SIG-M5 (cell line): ENCODE data around the gene PARD3.
"Not testable (repeated sequence)": the region's sequence is repeated elsewhere in the genome, so short reads cannot be mapped to it uniquely, and the experiment has no call there.

ENCODE experiments used
- DNase-seq: peaks from one replicate; lab custom pipeline; 2025; lab: John Stamatoyannopoulos, UW

The PARD3 gene

DNA sequence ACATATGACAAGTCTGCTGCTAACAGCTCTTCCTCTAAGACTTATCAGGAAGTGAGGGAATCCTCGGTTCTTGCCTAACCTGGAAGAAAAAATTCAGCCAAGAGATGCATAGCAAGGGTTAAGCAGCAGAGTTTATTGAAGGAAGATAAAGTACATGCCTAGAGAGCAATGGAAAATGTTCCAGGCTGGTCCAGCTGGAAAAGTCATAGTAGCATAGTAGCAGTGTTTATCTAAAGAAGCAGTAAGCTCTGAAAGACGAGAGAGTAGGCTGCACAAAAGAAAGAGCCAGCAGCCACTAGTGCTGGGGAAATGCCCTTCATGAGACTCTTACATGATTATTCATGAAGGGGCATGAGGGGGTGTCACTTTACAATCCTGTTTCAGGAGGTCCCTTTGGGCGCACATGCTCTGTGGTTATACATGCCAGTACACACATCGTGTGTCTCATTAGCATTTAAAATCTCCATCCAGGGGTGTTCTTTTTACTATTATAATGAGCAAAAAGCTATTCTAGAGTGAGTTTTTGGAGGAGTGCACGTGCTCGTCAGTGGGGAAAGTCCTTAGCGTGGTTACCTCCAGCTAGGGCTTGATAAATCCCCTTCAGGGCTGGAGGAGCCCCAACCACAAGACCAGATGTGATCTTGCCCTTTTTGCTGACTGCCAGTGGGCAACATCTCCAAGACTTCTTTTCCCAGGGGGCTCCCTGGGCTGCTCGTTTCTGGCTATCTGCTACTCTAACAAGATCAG lies 716.1 kb downstream of the PARD3 start:
- DNase-seq: no peak

DNA sequence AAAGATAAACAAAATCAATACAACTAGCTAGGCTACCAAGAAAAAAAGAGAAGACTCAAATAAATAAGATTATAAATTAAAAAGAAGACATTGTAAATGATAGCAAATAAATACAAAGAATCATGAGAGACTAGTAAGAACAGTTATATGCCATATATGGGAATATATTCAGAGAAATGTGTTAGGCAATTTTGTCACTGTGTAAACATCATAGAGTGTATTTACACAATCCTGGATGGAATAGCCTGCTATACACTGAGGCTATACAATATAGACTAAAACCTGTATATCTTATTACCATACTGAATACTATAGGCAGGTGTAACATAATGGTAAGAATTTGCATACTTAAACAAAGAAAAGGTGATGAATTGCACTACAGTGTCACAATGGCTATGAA lies 717.4 kb downstream of the PARD3 start:
- no peak for DNase-seq

DNA sequence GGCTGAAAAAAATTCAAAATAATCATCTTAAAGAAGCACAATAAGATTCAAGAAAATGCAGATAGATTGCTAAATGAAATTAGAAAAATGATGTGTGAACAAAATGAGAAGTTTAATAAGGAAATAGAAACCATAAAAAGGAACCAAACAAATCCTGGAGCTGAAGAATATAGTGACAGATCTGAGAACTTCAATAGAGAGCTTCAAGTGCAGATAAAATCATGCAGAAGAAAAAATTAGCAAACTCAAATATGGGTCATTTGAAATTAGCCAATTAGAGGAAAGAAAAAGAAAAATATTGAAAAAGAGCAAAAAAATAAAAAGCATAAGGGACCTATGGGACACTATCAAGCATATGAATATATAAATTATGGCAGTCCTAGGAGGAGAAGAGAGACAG lies 720.1 kb downstream of the PARD3 start:
- no peak for DNase-seq

DNA sequence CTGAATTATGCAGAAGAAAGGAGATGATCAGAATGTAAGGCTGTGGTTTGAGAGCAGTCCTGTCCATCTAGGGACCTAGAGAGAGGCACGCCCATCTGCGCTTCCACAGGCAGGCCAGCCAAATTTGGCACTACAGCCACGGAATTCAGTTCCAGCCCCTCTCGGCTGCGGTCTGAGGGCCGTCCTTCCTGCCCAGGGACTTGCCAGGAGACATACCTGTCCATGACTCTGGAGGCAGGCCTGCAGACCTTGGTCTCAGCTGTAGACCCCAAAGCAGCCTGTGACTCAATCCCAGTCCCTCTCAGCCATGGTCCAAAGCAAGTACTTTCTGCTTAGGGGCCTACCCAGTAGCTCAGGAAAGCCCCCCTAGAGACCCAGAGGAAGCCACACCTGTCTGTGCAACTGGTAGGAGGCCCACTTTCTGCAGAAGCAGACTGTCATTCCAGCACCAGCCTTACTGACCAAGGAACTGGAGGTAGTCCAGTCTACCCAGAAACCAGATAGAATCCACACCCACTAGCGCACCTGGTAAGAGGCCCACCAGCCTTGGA lies 720.9 kb downstream of the PARD3 start:
- DNase-seq: no peak

DNA sequence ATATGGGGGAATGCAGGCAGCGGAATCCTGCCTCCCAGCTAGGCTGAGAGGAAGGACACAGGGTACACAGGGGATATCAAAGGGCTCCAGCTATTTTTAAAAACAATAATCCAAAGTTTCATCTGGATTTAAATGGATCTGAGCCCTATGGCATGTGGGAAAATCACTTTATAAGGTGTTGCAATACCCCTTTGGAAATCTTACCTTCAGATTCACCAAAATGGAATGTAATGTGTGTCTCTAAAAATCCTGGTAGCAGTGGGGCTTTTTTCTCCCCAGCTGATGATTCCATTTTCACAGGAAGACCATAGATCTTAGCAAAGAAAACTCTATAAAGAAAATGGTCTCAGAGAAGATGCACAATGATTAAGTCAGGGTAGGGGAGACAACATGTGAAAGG lies 722.2 kb downstream of the PARD3 start:
- DNase-seq: no peak

DNA sequence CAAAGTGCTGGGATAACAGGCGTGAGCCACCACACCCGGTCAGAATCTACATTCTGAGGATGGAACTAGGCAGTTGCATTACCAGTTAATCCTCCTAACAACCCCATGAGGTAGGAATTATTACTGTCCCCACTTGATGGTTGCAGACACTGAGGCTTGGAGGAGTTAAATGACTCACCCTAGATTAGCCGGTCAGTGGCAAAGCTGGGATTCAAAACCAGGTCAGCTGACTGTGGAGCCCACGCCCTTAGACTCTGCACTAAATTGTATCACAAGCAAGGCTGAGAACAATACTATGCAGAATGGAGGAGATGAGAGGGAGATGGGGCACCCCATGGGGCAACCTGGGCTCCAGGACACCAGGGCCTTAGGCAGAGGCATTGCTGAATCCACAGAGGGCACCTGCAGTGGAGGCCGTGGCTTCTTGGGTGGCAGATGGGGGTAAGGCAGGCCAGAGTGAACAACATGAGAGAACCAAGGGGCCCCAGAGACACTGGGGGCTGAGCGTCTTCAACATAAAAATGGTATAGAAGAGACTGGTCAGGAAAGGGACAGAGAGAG lies 723.4 kb downstream of the PARD3 start:
- no peak for DNase-seq

DNA sequence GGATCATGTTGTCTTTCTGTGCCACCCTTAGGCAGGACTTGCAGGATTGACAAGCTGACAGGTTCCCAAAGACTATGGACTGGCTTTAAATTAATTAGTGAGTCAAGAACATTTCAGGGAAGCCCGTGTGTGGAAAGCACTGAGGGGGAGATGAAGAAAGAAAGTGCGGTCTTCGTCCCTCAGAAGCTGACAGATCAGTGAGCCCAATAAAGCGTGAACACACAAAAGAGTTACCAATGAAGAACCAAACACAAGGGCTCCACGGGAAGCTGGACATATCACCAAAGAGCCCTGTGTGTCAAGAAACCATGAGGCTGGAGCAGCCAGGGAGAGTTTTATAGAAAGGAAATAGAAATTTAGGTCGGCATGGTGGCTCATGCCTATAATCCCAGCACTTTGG lies 725.8 kb downstream of the PARD3 start:
- no peak for DNase-seq

DNA sequence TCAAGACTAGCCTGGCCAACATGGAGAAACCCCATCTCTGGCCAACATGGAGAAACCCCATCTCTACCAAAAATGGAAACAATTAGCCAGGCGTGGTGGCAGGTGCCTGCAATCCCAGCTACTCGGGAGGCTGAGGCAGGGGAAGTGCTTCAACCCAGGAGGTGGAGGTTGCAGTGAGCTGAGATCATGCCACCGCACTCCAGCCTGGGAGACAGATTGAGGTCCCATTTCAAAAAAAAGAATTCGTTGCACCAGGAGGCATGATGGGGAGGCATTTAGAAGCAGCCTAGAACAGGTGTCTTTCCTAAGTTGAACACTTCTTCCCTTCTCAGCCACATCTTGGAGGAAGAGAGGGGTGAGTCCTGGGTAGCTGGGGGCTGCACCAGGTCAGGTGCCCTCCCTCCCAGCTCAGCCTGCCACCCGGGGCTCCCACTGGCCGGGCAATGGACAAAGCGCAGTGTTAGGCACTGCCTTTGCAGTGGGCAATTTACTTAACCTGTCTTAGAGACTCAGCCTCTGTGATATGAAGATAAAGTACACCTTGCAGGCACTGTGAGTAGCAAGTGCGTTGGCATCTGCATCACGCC lies 726.8 kb downstream of the PARD3 start:
- no peak for DNase-seq

DNA sequence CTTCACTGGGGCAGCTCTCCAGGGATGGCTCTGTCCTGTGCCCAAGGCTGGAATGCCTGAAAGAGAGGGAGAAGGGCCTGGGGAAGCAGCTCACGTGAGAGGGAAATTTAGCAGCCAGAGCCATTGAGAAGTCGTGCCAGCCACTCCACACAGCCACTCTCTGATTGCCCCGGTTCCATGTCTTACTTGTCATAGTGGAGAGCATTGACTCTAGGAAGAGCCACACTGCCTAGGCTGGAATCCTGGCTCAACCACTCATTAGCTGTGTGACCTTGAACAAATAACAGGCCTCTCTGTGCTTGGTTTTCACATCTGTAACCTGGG lies 728.0 kb downstream of the PARD3 start:
- no peak for DNase-seq

DNA sequence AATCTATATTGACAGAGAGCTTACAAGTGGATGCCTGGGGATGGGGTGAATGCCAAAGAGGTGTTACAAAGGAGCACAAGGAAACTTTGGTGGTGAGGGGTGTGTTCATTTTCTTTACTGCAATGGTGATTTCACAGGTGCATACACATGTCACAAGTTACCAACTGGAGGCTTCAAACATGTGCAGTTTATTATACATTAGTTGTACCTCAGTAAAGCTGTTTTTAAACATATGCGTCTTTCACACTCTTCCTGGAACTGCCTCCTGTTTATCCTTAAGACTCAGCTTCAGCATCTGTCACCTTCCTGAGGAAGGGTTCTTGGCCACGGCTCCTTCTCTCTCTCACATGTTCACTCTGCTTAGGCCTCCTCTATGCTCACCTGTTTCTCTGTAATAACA lies 731.5 kb downstream of the PARD3 start:
- DNase-seq: no peak

DNA sequence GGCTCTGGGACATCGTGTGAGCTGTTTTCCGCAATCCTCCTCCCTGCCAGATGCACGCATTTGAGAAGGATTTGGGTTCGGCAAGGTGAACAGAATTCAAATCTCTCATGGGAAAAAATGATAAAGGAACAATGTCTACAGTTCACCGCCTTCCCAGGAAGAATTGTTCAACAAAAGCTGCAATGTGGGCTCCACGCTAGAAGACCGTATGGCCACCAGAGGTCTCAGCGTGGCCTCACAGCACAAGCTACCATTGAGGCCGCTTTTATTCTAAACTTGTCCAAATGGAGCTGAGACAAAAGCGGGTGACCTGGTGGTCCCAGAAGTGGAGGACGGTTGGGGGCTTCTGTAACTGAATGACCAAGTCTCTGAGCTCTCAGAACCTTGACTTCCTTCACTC lies 733.1 kb downstream of the PARD3 start:
- DNase-seq: no peak

DNA sequence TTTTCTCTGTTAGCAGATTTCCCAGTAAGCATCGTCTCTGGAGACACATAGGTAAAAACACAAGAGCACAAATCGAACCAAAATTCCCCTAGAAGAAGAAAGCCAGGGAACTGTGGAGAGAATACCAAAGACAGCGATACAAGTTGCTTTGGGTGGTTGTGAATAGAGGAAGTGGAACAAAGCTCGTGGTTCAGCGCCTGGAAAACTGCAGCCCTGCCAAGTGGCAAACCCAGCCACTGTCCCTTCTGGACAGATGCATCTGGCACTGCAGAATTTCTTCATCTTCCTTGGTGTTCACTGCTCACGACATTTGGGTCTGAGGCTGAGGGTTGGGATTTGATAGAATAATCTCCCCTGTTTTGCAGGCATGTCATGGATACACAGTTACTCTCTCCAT lies 733.8 kb downstream of the PARD3 start:
- no peak for DNase-seq

DNA sequence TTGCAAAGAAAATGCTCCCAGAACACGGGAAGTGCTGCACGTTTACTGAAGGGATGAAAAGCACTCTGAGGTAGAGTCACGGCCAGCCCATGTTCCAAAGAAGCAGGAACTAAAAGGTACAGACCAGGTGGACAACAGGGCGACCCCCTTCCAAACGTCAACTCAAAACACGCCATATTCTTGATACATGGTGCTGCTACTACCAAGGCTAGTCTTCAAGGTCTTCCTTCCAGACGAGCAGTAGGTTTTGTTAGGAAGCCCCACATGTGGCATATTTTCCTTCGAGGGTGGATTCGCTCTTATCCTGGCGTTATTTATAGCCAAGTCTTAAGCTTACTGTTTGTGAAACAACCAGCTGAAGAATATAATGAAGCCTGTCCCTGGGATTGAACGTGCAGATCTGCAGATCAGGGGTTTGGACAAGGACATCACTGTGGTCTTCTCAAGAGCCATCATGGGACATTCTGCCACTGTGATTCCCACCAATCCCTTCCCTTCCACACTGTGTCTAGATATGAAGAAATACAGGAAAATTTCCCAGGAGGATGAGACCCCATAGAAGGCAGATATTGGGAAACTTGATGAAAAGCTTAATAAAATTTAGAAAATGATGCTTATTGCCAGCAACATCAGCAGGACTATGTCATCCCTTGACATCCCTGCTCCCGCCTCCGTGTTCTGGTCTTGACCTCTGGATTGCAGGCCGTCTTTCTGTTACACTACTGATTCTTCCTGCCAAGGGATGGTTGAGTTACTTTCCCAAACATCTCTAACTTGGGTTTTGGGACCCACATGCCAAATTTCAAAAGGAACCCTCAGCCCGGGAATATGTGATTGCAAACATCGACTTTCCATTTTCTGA lies 734.4 kb downstream of the PARD3 start:
- no peak for DNase-seq

DNA sequence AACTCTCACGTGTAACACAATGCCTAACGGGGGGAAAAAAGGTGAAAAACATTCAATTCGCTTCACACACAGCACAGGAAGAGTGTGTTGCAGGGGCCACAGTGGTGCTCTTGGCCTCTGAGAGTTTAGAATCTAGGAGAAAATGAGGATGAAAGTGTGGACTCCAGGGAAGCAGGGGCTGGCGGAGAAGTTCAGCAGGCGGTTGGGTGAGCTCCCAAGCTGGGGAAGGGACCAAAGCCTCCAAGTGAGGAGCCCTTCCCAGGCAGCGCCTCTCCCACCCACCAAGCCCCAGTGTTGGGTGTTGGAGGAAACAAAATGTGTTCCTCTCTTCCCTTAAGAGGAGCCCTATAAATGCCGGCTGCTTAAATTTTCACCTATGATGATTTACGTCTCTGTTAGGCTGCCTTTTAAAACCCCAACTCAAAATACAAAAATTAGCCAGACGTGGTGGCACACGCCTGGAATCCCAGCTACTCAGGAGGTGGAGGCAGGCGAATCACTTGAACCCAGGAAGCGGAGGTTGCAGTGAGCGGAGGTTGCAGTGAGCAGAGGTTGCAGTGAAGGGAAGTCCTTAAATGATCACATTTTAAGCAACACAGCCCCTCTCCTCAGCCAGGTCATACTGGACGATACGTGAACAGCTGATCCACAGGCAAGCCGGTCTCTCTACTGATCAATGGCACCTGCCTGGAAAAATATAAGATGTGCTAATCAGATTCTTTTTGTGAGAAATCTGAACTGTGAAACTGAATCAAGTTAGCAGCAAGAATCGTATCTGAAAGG lies 735.2 kb downstream of the PARD3 start:
- DNase-seq: no peak

DNA sequence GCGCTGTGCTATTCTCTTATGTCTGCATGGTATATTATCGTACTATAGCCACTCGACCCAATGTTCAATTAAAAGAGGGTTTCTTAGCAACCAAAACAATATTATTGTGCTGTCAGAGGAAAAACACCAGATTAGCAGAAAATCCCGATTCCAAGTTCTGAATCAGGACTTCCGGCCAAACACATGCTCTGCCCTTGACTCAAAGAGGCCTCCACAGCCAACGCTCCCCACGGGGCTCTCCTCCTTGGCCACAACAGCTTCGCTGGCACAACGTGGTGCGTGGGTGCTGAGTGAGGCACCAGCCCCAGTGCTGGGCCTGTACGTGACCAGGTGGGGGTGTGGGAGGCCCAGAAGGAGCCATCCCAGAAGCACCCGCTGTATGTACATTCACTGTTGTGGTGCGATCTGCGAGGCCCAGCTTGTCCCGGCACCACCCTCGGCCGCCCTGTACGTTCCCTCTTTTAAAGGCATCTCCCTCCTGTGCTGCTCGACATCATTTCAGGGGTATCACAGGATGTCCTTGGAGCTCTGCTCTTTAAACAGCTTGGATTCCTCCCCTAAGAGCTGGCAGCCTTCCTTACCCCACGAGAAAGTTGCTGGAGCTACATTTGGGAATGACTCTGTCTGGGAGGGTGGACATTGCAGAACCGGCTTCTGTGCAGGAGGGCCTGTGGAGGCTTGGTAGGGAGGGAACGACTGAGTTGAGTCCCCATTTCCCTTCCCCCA lies 736.2 kb downstream of the PARD3 start:
- no peak for DNase-seq

DNA sequence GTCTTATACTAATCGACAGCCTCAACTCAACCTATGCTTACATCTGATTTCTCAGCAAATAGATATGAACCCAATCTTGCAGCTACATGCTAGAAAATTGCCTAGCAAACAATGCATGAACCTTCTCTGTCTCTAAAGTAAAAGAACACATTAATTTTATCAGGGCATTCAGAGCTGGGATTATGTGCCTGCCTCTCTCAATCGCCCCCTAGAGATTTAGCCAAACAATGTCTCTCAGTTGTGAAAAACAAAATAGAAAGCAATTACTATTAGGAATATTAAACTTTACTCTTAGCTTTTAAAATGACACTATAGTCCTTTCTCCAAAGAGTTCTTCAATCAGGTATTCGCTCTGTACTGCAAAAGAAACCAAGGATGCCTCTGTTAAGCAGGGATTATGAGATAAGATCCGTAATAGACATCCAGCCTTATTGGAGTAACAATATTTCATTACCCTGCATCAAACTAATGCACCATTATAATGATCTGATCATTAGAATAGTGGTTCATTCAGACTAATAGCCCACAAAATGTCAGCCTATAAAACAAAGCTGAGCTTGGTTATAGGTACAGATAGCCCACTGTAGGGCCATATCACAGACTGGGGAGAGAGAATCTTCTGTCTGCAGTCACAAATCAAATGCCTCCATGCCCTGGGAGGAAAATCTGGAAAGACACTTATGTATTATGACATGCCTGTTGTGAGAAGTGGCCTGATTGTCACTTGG lies 736.9 kb downstream of the PARD3 start:
- DNase-seq: no peak

DNA sequence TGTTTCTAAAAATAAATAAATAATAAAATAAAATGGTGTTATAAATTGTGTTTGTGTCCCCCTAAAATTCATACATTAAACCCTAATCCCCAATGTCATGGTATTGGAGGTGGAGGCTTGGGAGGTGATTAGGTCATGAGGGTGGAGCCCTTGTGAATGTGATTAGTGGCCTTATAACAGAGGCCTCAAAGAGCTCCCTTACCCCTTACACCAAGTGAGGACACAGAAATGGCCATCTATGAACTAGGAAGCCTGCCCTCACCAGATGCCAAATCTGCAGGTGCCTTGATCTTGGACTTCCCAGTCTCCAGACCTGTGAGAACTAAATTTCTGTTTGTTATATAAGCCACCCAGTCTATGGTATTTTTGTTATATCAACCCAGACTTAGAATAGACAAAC lies 738.7 kb downstream of the PARD3 start:
- no peak for DNase-seq

DNA sequence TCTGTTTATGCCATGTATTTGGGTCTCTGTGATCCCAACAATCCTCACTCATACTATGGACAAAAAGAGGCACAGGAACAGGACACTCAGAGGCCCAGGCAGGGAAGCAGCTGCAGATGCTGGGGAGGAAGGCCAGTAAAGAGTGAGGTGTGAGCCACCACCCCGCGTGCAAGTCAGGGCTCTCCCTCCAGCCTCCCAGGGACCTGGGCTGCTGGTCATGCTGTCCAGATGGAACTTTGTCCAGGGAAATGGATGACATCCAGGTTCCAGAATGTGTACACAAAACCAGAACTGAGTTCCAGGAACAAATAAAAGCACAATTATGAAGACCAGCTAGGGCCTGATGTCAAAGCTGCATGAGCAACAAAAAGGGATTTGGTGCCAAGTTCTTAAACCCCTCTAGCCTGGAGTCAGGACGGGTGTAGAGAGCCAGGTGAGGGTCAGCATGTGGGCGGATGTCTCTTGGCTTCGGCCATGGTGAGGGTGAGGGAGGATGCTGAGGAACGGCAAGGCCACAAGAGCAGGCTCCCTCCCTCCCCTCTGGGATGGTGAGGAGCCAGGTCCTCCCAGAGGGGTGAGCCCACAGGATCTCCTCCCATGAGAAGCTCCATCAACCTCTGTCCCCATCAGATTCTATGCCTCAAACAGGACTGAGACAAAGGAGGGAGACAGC lies 739.7 kb downstream of the PARD3 start:
- DNase-seq: no peak

DNA sequence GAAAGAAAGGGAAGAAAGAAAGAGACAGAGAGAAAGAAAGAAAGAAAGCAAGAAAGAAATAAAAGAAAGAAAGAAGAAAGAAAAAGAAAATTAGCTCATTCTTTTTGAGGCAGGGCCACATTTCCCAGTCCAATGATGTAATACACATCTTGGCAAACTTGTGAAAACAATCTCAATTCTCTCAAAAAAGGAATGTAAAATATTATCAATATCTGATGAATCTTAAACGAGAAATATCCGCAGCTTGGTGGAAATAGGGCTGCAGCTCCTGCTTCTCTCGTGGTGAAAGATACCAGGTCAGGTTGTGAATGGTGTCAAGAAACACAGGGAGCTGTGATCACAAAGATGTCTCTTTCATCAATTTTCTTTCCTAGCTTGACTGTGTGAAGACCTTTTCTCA lies 741.0 kb downstream of the PARD3 start:
- DNase-seq: no peak

DNA sequence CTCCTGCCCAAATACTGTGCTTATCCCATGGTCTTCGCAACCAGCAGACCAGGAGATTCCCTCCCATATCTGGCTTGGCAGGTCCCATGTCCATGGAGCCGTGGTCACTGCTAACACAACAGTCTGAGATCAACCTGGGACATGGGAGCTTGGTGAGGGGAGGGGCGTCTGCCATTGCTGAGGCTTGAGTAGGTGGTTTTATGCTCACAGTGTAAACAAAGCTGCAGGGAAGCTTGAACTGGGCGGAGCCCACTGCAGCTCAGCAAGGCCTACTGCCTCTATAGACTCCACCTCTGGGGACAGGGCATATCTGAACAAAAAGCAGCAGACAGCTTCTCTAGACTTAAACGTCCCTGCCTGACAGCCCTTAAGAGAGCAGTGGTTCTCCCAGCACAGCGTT lies 747.4 kb downstream of the PARD3 start:
- not testable (repeated sequence) for DNase-seq
